OCI-LY1 (cell line): ENCODE results near the gene DNAJA3.

Experiments
- EZH2 ChIP-seq: fragments of 200-600 bp; sonication (generic), shearing (Covaris generic); IDR thresholded peaks from 2 replicates; pipeline ENCODE4 v1.8.0; 2017; ENCODE audit warnings: borderline replicate concordance, mixed run types, mild to moderate bottlenecking, antibody characterized with exemption, low read length, moderate library complexity, mixed read lengths
- TF ChIP-seq, protein P1 (sequence below): fragments of 200-600 bp; sonication (generic), shearing (Covaris generic); IDR thresholded peaks from 2 replicates; pipeline ENCODE4 v1.5.1; 2017; ENCODE audit warnings: mild to moderate bottlenecking, antibody characterized with exemption, low read length, moderate library complexity, mixed read lengths

DNA sequence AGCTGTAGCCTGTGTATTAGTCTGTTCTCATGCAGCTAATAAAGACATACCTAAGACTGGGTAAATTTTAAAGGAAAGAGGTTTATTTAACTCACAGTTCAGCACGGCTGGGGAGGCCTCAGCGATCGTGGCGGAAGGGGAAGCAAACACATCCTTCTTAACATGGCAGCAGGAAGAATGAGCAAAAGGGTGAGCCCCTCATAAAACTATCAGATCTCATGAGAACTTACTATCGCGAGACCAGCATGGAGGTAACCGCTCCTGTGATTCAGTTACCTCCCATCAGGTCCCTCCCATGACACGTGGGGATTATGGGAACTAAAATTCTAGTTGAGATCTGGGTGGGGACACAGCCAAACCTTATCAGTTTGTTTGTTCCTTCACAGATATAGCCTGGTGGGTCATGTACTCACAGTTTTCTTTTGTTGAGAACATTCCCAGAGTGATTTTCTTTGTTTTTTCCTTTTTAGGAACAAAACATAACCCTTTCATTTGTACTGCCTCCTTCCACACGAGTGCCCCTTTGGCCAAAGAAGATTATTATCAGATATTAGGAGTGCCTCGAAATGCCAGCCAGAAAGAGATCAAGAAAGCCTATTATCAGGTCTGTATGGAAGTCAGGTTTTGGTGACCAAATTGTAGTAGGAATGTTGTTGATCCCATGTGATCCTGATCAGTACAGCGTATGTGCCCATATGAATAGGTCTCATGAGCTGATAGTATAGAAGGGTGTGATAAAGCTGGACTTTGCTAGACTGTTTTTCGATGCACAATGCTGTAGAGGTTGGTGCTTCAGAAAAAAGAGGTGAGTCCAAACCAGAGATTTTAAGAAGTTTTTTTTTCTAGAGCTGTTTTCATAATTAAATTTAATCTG lies 8.5 kb downstream of the DNAJA3 start:
- TF ChIP-seq EZH2: no peak
- TF ChIP-seq, protein P1, sequence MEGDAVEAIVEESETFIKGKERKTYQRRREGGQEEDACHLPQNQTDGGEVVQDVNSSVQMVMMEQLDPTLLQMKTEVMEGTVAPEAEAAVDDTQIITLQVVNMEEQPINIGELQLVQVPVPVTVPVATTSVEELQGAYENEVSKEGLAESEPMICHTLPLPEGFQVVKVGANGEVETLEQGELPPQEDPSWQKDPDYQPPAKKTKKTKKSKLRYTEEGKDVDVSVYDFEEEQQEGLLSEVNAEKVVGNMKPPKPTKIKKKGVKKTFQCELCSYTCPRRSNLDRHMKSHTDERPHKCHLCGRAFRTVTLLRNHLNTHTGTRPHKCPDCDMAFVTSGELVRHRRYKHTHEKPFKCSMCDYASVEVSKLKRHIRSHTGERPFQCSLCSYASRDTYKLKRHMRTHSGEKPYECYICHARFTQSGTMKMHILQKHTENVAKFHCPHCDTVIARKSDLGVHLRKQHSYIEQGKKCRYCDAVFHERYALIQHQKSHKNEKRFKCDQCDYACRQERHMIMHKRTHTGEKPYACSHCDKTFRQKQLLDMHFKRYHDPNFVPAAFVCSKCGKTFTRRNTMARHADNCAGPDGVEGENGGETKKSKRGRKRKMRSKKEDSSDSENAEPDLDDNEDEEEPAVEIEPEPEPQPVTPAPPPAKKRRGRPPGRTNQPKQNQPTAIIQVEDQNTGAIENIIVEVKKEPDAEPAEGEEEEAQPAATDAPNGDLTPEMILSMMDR: no peak
